Measurements from ENCODE around the gene USP40.

- TF ChIP-seq POLR2AphosphoS5 (IDR thresholded peaks at IDR 0.05) (no peak), EP300 (IDR thresholded peaks at IDR 0.05; ENCODE audit: low read depth) (no peak), CTCF (IDR thresholded peaks at IDR 0.05) (no peak), POLR2A (IDR thresholded peaks at IDR 0.05) (no peak)
Observed at GRCh38 chr2:233458031-233458610, 108.5 kb downstream of the USP40 start.
